HuH-7.5 (cell line): Measurements from ENCODE around the gene PPP1CC.
"Not testable (repeated sequence)": the region's sequence is repeated elsewhere in the genome, so short reads cannot be mapped to it uniquely, and the experiment has no call there.

ENCODE experiments used
- DNase-seq: peaks from one replicate; pipeline ENCODE4 v3.0.0; 2011; ENCODE audit warnings: low spot score

Gene PPP1CC

GRCh38 chr12:110725267-110725666 is 17.4 kb downstream of the PPP1CC start:
- DNase-seq, result no peak

GRCh38 chr12:110722892-110723291 is 19.8 kb downstream of the PPP1CC start:
- not testable (repeated sequence) for DNase-seq

- no peak for DNase-seq
Observed at GRCh38 chr12:110721570-110721969, 21.1 kb downstream of the PPP1CC start.

- DNase-seq, result no peak
Observed at GRCh38 chr12:110720516-110720915, 22.2 kb downstream of the PPP1CC start.

GRCh38 chr12:110718222-110718908 is 24.3 kb downstream of the PPP1CC start:
- DNase-seq, result no peak

- DNase-seq, result no peak
Observed at GRCh38 chr12:110717037-110717436, 25.7 kb downstream of the PPP1CC start.

GRCh38 chr12:110708917-110709316 is 33.8 kb downstream of the PPP1CC start:
- no peak for DNase-seq

GRCh38 chr12:110705309-110705708 is 37.4 kb downstream of the PPP1CC start:
- DNase-seq, result no peak

- no peak for DNase-seq
Observed at GRCh38 chr12:110704750-110705149, 37.9 kb downstream of the PPP1CC start.

- no peak for DNase-seq
Observed at GRCh38 chr12:110704231-110704630, 38.5 kb downstream of the PPP1CC start.

GRCh38 chr12:110702081-110702480 is 40.6 kb downstream of the PPP1CC start:
- no peak for DNase-seq

GRCh38 chr12:110699591-110700445 is 42.9 kb downstream of the PPP1CC start:
- DNase-seq, result no peak

- DNase-seq, result peak; percentile 66
Observed at GRCh38 chr12:110698171-110698902, 44.4 kb downstream of the PPP1CC start.

- no peak for DNase-seq
Observed at GRCh38 chr12:110697236-110697635, 45.5 kb downstream of the PPP1CC start.

GRCh38 chr12:110696283-110696682 is 46.4 kb downstream of the PPP1CC start:
- DNase-seq, result no peak

GRCh38 chr12:110694330-110694901 is 48.3 kb downstream of the PPP1CC start:
- DNase-seq, result no peak

- no peak for DNase-seq
Observed at GRCh38 chr12:110693731-110694130, 49.0 kb downstream of the PPP1CC start.

GRCh38 chr12:110690127-110690430 is 52.6 kb downstream of the PPP1CC start:
- DNase-seq, result no peak

GRCh38 chr12:110689281-110690126 is 53.2 kb downstream of the PPP1CC start:
- DNase-seq, result no peak

GRCh38 chr12:110688446-110689280 is 54.0 kb downstream of the PPP1CC start, which contains the start of gene HVCN1:
Gene HVCN1, minus strand, starts transcription at chr12:110689115. Its CDS starts 5,870 bp downstream, at chr12:110683245.
- no peak for DNase-seq
